ENCODE data around the gene MKX. TPM values are rescaled to one million over a fixed set of nuclear protein-coding genes. Genes with fewer than 3 reads are reported as not detected.

The MKX gene
- polyA plus RNA-seq, 3 donors: not detected

- H3K4me1 ChIP-seq (ENCODE audit: control insufficient read depth in 1 of 2, insufficient read depth in 2 of 2, low read length in 2 of 2): peaks cover 0 to 18% of the 10 kb centered on the region in 2 donors
- WGBS (ENCODE audit: insufficient coverage): 96% methylated on average over 3 of the region's 6 CpGs
- H3K4me2 ChIP-seq (replicated peaks; ENCODE audit: extremely low read depth, low read length, poor library complexity, severe bottlenecking): no peak overlapping the region
- no peaks in the 10 kb centered on the region for H3K9me3 ChIP-seq (replicated peaks in 1 of 2; ENCODE audit: control insufficient read depth in 1 of 2, insufficient read depth in 1 of 2, low read length in 2 of 2)
- H3K9ac ChIP-seq (ENCODE audit: insufficient read depth, low read length, poor library complexity, severe bottlenecking): no peak overlapping the region
- intact Hi-C loops (cut with micrococcal nuclease): loop anchor here in 1 of 2 donors (5.0 kb wide), 1 partner anchor 97 kb away; no protein-coding TSS in a partner anchor
- Mint-ChIP-seq H3K4me3 (no peak overlapping the region), H3K27me3 (ENCODE audit: low read depth in 3 of 3) (peaks cover 0 to 8% (median 5%) of the 10 kb centered on the region in 3 donors), H3K27ac (peak overlapping the region in 3 of 7 donors; percentile 40 to 72 (median 46)), H3K36me3 (peaks cover 0 to 2% of the 10 kb centered on the region in 2 donors), H3K9me3 (peaks cover 0 to 3% (median 0%) of the 10 kb centered on the region in 7 donors), H3K4me1 (peaks cover 26% of the 10 kb centered on the region)
- H4K20me1 ChIP-seq (ENCODE audit: insufficient read depth, low read length): no peaks in the 10 kb centered on the region
- no peaks in the 10 kb centered on the region for H3K79me2 ChIP-seq (ENCODE audit: insufficient read depth, low read length)
- H3K36me3 ChIP-seq (replicated peaks in 1 of 2; ENCODE audit: control insufficient read depth in 1 of 2, insufficient read depth in 2 of 2, low read length in 2 of 2): no peaks in the 10 kb centered on the region
- H2AFZ ChIP-seq (ENCODE audit: insufficient read depth, low read depth, low read length, poor library complexity, severe bottlenecking): no peak overlapping the region
- no peak for TF ChIP-seq CTCF (IDR thresholded peaks at IDR 0.05)
- no peak overlapping the region for H3K27ac ChIP-seq (ENCODE audit: low read depth in 1 of 2, low read length in 2 of 2)
- DNase-seq: no peak
- H3K27me3 ChIP-seq (ENCODE audit: control insufficient read depth in 2 of 2, insufficient read depth in 2 of 2, low read length in 2 of 2): no peaks in the 10 kb centered on the region
- H3K4me3 ChIP-seq (replicated peaks in 1 of 3; ENCODE audit: low read depth in 2 of 3, low read length in 3 of 3): no peak overlapping the region
Measured at GRCh38 chr10:27654284-27654683, 91.3 kb downstream of the MKX start.

GRCh38 chr10:27646604-27647175 lies 98.9 kb downstream of the MKX start:
- intact Hi-C loops (cut with micrococcal nuclease): no loop called here
- Mint-ChIP-seq H3K36me3 (peaks cover 0 to 2% of the 10 kb centered on the region in 2 donors), H3K9me3 (peaks cover 0 to 7% (median 1%) of the 10 kb centered on the region in 7 donors), H3K4me1 (peaks cover 1% of the 10 kb centered on the region), H3K27ac (no peak overlapping the region), H3K27me3 (ENCODE audit: low read depth in 3 of 3) (peaks cover 1 to 6% (median 3%) of the 10 kb centered on the region in 3 donors), H3K4me3 (no peak overlapping the region)
- Histone ChIP-seq H3K4me1 (ENCODE audit: control insufficient read depth in 1 of 2, insufficient read depth in 2 of 2, low read length in 2 of 2) (no peaks in the 10 kb centered on the region), H2AFZ (ENCODE audit: insufficient read depth, low read depth, low read length, poor library complexity, severe bottlenecking) (no peak overlapping the region), H3K27ac (ENCODE audit: low read depth in 1 of 2, low read length in 2 of 2) (no peak overlapping the region), H3K4me3 (replicated peaks in 1 of 3; ENCODE audit: low read depth in 2 of 3, low read length in 3 of 3) (no peak overlapping the region), H3K4me2 (replicated peaks; ENCODE audit: extremely low read depth, low read length, poor library complexity, severe bottlenecking) (no peak overlapping the region), H3K27me3 (ENCODE audit: control insufficient read depth in 2 of 2, insufficient read depth in 2 of 2, low read length in 2 of 2) (no peaks in the 10 kb centered on the region), H3K9ac (ENCODE audit: insufficient read depth, low read length, poor library complexity, severe bottlenecking) (no peak overlapping the region), H3K36me3 (replicated peaks in 1 of 2; ENCODE audit: control insufficient read depth in 1 of 2, insufficient read depth in 2 of 2, low read length in 2 of 2) (no peaks in the 10 kb centered on the region), H4K20me1 (ENCODE audit: insufficient read depth, low read length) (no peaks in the 10 kb centered on the region), H3K9me3 (replicated peaks in 1 of 2; ENCODE audit: control insufficient read depth in 1 of 2, insufficient read depth in 1 of 2, low read length in 2 of 2) (no peaks in the 10 kb centered on the region), H3K79me2 (ENCODE audit: insufficient read depth, low read length) (no peaks in the 10 kb centered on the region)
- DNase-seq: no peak
- no peak for TF ChIP-seq CTCF (IDR thresholded peaks at IDR 0.05)
- WGBS (ENCODE audit: insufficient coverage): no CpG with 5 or more reads among the region's 4 CpGs
